HEK293 (cell line): ENCODE data around the gene YARS1.

Experiments used
- CTCF ChIA-PET: fragments of 350-600 bp; formaldehyde crosslinking; extraction: SDS; loops from one replicate; lab custom pipeline; 2021; ENCODE audit warnings: antibody characterized with exemption; lab: Yijun Ruan, JAX
- POLR2A ChIA-PET: fragments of 300-600 bp; formaldehyde crosslinking; extraction: SDS; loops from one replicate; lab custom pipeline; 2020; ENCODE audit warnings: antibody characterized with exemption, inconsistent platforms; lab: Yijun Ruan, JAX
- H3K27ac ChIP-seq: fragments of 200-500 bp; sonication (Bioruptor generic); 2 replicates; pipeline ENCODE4 v1.5.1; 2014; ENCODE audit warnings: low read depth, low read length, control low read depth, inconsistent platforms; ENCODE audit errors: extremely low read depth
- H3K36me3 ChIP-seq, 2 experiments: fragments of 200-500 bp in 1 of 2; sonication (Bioruptor generic) in 1 of 2; 1 replicate in 1 of 2; 2 replicates in 1 of 2; pipeline ENCODE4 v1.5.1; 2014 to 2017; ENCODE audit warnings: inconsistent platforms in 2 of 2, low read length in 2 of 2; ENCODE audit not compliant: control insufficient read depth in 2 of 2, insufficient read depth in 1 of 2
- H3K4me1 ChIP-seq: fragments of 200-500 bp; sonication (Bioruptor generic); 2 replicates; pipeline ENCODE4 v1.5.1; 2014; ENCODE audit warnings: mild to moderate bottlenecking, low read length, inconsistent platforms; ENCODE audit not compliant: control insufficient read depth, insufficient read depth
- H3K4me3 ChIP-seq: 2 replicates; pipeline ENCODE4 v1.5.1; 2011; ENCODE audit warnings: low read depth, mild to moderate bottlenecking, control low read depth, low read length, moderate library complexity
- H3K9me3 ChIP-seq: fragments of 200-500 bp; sonication (Bioruptor generic); 2 replicates; pipeline ENCODE4 v1.5.1; 2014; ENCODE audit warnings: low read depth, low read length, inconsistent platforms; ENCODE audit not compliant: control insufficient read depth, insufficient read depth
- BCL11A ChIP-seq: fragments of 450-650 bp; formaldehyde crosslinking; IDR thresholded peaks from 2 replicates; pipeline ENCODE4 v1.5.1; 2016; ENCODE audit warnings: low read depth, missing biosample characterization, missing genetic modification characterization
- GLI4 ChIP-seq: fragments of 450-650 bp; formaldehyde crosslinking; IDR thresholded peaks from 2 replicates; pipeline ENCODE4 v1.5.1; 2016; ENCODE audit warnings: missing biosample characterization, missing genetic modification characterization
- GLIS1 ChIP-seq: fragments of 450-650 bp; formaldehyde crosslinking; IDR thresholded peaks from 2 replicates; pipeline ENCODE4 v1.5.1; 2016; ENCODE audit warnings: missing biosample characterization, missing genetic modification characterization
- KLF9 ChIP-seq: fragments of 450-650 bp; formaldehyde crosslinking; IDR thresholded peaks from 2 replicates; pipeline ENCODE4 v1.5.1; 2016; ENCODE audit warnings: missing biosample characterization, missing genetic modification characterization, low read depth
- MYNN ChIP-seq: fragments of 450-650 bp; formaldehyde crosslinking; IDR thresholded peaks from 2 replicates; pipeline ENCODE4 v1.5.1; 2016; ENCODE audit warnings: missing biosample characterization, missing genetic modification characterization, borderline replicate concordance
- OVOL3 ChIP-seq: fragments of 450-650 bp; formaldehyde crosslinking; IDR thresholded peaks from 2 replicates; pipeline ENCODE4 v1.5.1; 2016; ENCODE audit warnings: missing biosample characterization, missing genetic modification characterization
- REPIN1 ChIP-seq: fragments of 450-650 bp; formaldehyde crosslinking; IDR thresholded peaks from 2 replicates; pipeline ENCODE4 v1.5.1; 2017; ENCODE audit warnings: missing biosample characterization, missing genetic modification characterization, low read depth
- SCRT1 ChIP-seq: fragments of 450-650 bp; formaldehyde crosslinking; IDR thresholded peaks from 2 replicates; pipeline ENCODE4 v1.5.1; 2016; ENCODE audit warnings: missing biosample characterization, missing genetic modification characterization, borderline replicate concordance
- SETDB1 ChIP-seq: IDR thresholded peaks from one replicate; pipeline ENCODE4 v1.6.1; 2017; ENCODE audit warnings: mild to moderate bottlenecking, low read length, moderate library complexity, mixed read lengths; ENCODE audit not compliant: insufficient read length
- SP3 ChIP-seq: fragments of 450-650 bp; formaldehyde crosslinking; IDR thresholded peaks from 2 replicates; pipeline ENCODE4 v1.5.1; 2016; ENCODE audit warnings: missing biosample characterization, missing genetic modification characterization
- ZBTB20 ChIP-seq: fragments of 450-650 bp; formaldehyde crosslinking; IDR thresholded peaks from 2 replicates; pipeline ENCODE4 v1.5.1; 2016; ENCODE audit warnings: missing biosample characterization, missing genetic modification characterization
- ZBTB7A ChIP-seq: fragments of 450-650 bp; formaldehyde crosslinking; IDR thresholded peaks from 2 replicates; pipeline ENCODE4 v1.5.1; 2016; ENCODE audit warnings: low read depth, missing biosample characterization, missing genetic modification characterization
- ZNF132 ChIP-seq: fragments of 450-650 bp; formaldehyde crosslinking; IDR thresholded peaks from 2 replicates; pipeline ENCODE4 v1.5.1; 2017; ENCODE audit warnings: missing biosample characterization, missing genetic modification characterization, borderline replicate concordance
- ZNF138 ChIP-seq: fragments of 450-650 bp; formaldehyde crosslinking; IDR thresholded peaks from 2 replicates; pipeline ENCODE4 v1.5.1; 2016; ENCODE audit warnings: missing biosample characterization, missing genetic modification characterization, borderline replicate concordance
- ZNF140 ChIP-seq: fragments of 450-650 bp; formaldehyde crosslinking; IDR thresholded peaks from 2 replicates; pipeline ENCODE4 v1.5.1; 2016; ENCODE audit warnings: missing biosample characterization, missing genetic modification characterization
- ZNF175 ChIP-seq: fragments of 450-650 bp; formaldehyde crosslinking; IDR thresholded peaks from 2 replicates; pipeline ENCODE4 v1.5.1; 2016; ENCODE audit warnings: missing biosample characterization, missing genetic modification characterization
- ZNF2 ChIP-seq: fragments of 450-650 bp; formaldehyde crosslinking; IDR thresholded peaks from 2 replicates; pipeline ENCODE4 v1.5.1; 2016; ENCODE audit warnings: missing biosample characterization, missing genetic modification characterization
- ZNF350 ChIP-seq: fragments of 450-650 bp; formaldehyde crosslinking; IDR thresholded peaks from 2 replicates; pipeline ENCODE4 v1.5.0; 2017; ENCODE audit warnings: missing biosample characterization, mild to moderate bottlenecking, missing genetic modification characterization
- ZNF624 ChIP-seq: fragments of 450-650 bp; formaldehyde crosslinking; IDR thresholded peaks from 2 replicates; pipeline ENCODE4 v1.5.1; 2017; ENCODE audit warnings: missing biosample characterization, missing genetic modification characterization
- ZNF701 ChIP-seq: fragments of 450-650 bp; formaldehyde crosslinking; IDR thresholded peaks from 2 replicates; pipeline ENCODE4 v1.5.1; 2016; ENCODE audit warnings: missing biosample characterization, missing genetic modification characterization
- ZNF768 ChIP-seq: fragments of 450-650 bp; formaldehyde crosslinking; IDR thresholded peaks from 2 replicates; pipeline ENCODE4 v1.5.1; 2018; ENCODE audit warnings: missing biosample characterization, mild to moderate bottlenecking, missing genetic modification characterization
- ZNF792 ChIP-seq: fragments of 450-650 bp; formaldehyde crosslinking; IDR thresholded peaks from 2 replicates; pipeline ENCODE4 v1.5.1; 2016; ENCODE audit warnings: missing biosample characterization, missing genetic modification characterization
- TF ChIP-seq, protein P1 (sequence below): fragments of 450-650 bp; formaldehyde crosslinking; IDR thresholded peaks from 2 replicates; pipeline ENCODE4 v1.5.1; 2016; ENCODE audit warnings: missing biosample characterization, missing genetic modification characterization
- TF ChIP-seq, protein P2 (sequence below): fragments of 450-650 bp; formaldehyde crosslinking; IDR thresholded peaks from 2 replicates; pipeline ENCODE4 v1.5.1; 2016; ENCODE audit warnings: missing biosample characterization, missing genetic modification characterization, borderline replicate concordance
- TF ChIP-seq, protein P3 (sequence below): fragments of 450-650 bp; formaldehyde crosslinking; optimal IDR thresholded peaks from 2 replicates; pipeline ENCODE3; 2016; ENCODE audit warnings: missing biosample characterization, mild to moderate bottlenecking, missing genetic modification characterization
- TF ChIP-seq, protein P4 (sequence below): fragments of 450-650 bp; formaldehyde crosslinking; IDR thresholded peaks from 2 replicates; pipeline ENCODE4 v1.5.1; 2017; ENCODE audit warnings: missing biosample characterization, missing genetic modification characterization
- TF ChIP-seq, protein P5 (sequence below): fragments of 450-650 bp; formaldehyde crosslinking; IDR thresholded peaks from 2 replicates; pipeline ENCODE4 v1.5.1; 2016; ENCODE audit warnings: missing biosample characterization, missing genetic modification characterization

YARS1 gene

DNA sequence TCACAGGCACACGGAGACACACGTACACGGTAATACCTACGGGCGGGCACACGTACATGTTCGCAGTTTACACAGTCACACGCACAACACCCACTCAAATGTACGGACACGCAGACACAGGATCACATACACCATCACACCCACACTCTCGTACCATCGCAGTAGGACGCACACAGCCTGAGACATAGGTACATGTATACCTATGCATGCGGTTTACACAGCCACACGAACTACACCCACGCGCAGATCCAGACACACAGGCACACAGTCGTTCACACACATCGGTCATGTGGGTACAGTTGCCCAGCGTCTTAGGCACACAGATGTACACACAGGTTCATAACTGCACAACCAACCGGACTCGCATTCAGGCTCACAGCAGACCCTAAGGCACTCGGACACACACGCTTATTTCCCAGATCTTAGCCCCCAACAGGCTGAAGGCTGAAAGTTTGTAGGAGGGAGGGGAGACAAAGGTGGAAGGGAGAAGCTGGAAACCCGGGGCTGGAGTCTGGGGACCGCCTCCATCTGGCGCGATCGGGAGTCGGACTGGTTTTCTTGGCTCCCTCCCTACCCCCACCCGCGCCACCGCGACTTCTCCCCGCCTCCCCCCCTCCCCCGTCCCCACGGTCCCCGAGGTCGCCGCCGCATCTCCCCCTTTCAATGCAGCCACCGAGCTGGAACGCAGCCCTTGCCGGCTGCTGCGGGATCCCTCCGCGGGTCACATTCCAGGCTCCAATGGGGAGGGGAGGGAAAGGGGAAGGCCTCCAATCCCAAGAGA is 62.7 kb downstream of the YARS1 start (continued):
- TF ChIP-seq, protein P1, sequence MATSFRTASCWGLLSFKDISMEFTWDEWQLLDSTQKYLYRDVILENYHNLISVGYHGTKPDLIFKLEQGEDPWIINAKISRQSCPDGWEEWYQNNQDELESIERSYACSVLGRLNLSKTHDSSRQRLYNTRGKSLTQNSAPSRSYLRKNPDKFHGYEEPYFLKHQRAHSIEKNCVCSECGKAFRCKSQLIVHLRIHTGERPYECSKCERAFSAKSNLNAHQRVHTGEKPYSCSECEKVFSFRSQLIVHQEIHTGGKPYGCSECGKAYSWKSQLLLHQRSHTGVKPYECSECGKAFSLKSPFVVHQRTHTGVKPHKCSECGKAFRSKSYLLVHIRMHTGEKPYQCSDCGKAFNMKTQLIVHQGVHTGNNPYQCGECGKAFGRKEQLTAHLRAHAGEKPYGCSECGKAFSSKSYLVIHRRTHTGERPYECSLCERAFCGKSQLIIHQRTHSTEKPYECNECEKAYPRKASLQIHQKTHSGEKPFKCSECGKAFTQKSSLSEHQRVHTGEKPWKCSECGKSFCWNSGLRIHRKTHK (tag by site-specific recombination), result no peak
- TF ChIP-seq ZNF175 (no peak), ZNF624 (tag by site-specific recombination) (no peak), ZNF2 (tag by site-specific recombination) (peak; percentile 81), ZNF132 (tag by site-specific recombination) (no peak), KLF9 (no peak; the same call in none of the 2 replicates), ZNF140 (tag by site-specific recombination) (no peak), ZNF792 (tag by site-specific recombination) (peak; percentile 48; the same call in 1 of the 2 replicates), ZNF350 (tag by site-specific recombination) (no peak), REPIN1 (tag by site-specific recombination) (no peak)
- TF ChIP-seq, protein P2, sequence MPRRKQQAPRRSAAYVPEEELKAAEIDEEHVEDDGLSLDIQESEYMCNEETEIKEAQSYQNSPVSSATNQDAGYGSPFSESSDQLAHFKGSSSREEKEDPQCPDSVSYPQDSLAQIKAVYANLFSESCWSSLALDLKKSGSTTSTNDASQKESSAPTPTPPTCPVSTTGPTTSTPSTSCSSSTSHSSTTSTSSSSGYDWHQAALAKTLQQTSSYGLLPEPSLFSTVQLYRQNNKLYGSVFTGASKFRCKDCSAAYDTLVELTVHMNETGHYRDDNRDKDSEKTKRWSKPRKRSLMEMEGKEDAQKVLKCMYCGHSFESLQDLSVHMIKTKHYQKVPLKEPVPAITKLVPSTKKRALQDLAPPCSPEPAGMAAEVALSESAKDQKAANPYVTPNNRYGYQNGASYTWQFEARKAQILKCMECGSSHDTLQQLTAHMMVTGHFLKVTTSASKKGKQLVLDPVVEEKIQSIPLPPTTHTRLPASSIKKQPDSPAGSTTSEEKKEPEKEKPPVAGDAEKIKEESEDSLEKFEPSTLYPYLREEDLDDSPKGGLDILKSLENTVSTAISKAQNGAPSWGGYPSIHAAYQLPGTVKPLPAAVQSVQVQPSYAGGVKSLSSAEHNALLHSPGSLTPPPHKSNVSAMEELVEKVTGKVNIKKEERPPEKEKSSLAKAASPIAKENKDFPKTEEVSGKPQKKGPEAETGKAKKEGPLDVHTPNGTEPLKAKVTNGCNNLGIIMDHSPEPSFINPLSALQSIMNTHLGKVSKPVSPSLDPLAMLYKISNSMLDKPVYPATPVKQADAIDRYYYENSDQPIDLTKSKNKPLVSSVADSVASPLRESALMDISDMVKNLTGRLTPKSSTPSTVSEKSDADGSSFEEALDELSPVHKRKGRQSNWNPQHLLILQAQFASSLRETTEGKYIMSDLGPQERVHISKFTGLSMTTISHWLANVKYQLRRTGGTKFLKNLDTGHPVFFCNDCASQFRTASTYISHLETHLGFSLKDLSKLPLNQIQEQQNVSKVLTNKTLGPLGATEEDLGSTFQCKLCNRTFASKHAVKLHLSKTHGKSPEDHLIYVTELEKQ (tag by site-specific recombination), result no peak
- TF ChIP-seq, protein P3, sequence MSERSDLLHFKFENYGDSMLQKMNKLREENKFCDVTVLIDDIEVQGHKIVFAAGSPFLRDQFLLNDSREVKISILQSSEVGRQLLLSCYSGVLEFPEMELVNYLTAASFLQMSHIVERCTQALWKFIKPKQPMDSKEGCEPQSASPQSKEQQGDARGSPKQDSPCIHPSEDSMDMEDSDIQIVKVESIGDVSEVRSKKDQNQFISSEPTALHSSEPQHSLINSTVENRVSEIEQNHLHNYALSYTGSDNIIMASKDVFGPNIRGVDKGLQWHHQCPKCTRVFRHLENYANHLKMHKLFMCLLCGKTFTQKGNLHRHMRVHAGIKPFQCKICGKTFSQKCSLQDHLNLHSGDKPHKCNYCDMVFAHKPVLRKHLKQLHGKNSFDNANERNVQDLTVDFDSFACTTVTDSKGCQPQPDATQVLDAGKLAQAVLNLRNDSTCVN (tag by site-specific recombination), result peak; percentile 88
- TF ChIP-seq, protein P4, sequence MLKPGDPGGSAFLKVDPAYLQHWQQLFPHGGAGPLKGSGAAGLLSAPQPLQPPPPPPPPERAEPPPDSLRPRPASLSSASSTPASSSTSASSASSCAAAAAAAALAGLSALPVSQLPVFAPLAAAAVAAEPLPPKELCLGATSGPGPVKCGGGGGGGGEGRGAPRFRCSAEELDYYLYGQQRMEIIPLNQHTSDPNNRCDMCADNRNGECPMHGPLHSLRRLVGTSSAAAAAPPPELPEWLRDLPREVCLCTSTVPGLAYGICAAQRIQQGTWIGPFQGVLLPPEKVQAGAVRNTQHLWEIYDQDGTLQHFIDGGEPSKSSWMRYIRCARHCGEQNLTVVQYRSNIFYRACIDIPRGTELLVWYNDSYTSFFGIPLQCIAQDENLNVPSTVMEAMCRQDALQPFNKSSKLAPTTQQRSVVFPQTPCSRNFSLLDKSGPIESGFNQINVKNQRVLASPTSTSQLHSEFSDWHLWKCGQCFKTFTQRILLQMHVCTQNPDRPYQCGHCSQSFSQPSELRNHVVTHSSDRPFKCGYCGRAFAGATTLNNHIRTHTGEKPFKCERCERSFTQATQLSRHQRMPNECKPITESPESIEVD (tag by site-specific recombination), result no peak

DNA sequence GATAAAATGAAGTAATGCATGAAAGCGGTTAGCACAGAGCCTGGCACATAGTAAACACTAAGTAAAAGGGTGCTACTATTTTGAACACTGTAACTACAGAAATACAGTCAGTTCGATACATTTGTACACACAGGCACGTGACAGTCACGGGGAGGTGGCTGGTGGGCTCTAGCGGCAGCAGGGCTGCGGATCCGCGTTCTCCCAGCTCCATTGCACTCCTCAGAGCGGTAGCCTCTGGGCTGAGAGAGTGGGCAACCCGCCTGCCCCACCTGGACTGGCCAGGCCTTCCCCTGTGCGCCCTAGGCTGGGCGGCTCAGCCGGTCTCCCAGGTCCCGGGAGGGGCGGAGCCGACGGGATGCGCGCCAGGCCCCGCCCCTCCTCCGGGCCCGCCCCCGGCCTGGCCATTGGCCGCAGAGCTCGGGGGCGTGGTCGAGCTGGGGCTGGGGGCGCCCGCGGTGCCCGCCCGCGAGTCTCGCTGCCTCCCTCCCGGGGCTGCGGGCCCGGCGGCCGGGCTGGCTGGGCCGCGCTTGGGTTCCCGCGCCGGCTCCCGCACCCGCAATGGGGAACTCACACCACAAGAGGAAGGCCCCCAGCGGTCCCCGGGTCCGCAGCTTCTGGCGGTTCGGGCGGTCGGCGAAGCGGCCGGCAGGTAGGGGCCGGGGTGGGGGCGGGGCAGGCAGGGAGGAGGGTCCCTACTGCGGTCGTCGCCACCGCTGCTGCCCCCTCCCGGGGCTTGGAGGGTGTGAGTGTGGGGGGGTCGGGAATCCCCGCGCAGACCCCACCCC is 63.4 kb downstream of the YARS1 start:
- CTCF ChIA-PET, result interaction anchor here (0.7 to 1.8 kb wide), 5 partner anchors 8 to 123 kb away, joined by 3 to 6 read pairs (median 3); no protein-coding TSS in a partner anchor
- no peak for TF ChIP-seq ZBTB20
- TF ChIP-seq ZNF701 (tag by site-specific recombination), result no peak
- TF ChIP-seq GLI4 (tag by site-specific recombination), result no peak
- no peak for TF ChIP-seq SCRT1
- no peak for TF ChIP-seq ZNF138 (tag by site-specific recombination)
- TF ChIP-seq ZBTB7A, result peak; percentile 89; the same call in 1 of the 2 replicates
- no peak for TF ChIP-seq SETDB1
- no peak for TF ChIP-seq ZNF768 (tag by site-specific recombination)
- TF ChIP-seq OVOL3, result no peak
- TF ChIP-seq GLIS1 (tag by site-specific recombination), result peak; percentile 55
- peak; percentile 78 for TF ChIP-seq MYNN
- no peak for TF ChIP-seq BCL11A (tag by site-specific recombination)
- peak; percentile 62 for TF ChIP-seq SP3 (tag by site-specific recombination)
- TF ChIP-seq, protein P5, sequence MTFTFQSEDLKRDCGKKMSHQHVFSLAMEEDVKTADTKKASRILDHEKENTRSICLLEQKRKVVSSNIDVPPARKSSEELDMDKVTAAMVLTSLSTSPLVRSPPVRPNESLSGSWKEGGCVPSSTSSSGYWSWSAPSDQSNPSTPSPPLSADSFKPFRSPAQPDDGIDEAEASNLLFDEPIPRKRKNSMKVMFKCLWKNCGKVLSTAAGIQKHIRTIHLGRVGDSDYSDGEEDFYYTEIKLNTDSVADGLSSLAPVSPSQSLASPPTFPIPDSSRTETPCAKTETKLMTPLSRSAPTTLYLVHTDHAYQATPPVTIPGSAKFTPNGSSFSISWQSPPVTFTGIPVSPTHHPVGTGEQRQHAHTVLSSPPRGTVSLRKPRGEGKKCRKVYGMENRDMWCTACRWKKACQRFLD (tag by site-specific recombination), result no peak

More for the DNA sequence above, 63.4 kb downstream of the YARS1 start:
- Histone ChIP-seq H3K9me3 (no peaks in the 10 kb centered on the region), H3K27ac (no peak overlapping the region), H3K36me3 (no peaks in the 10 kb centered on the region), H3K4me3 (peak overlapping the region; percentile 43), H3K4me1 (peaks cover 2% of the 10 kb centered on the region; the same call in 1 of the 2 replicates)
- POLR2A ChIA-PET, result interaction anchor here (0.9 to 1.3 kb wide), 5 partner anchors 9 to 54 kb away, joined by 3 to 15 read pairs (median 6); no protein-coding TSS in a partner anchor
